M059J (cell line): ENCODE measurements around the gene ERGIC1. TPM values are rescaled to one million over a fixed set of nuclear protein-coding genes. Genes with fewer than 3 reads are reported as not detected.

Experiments
- DNase-seq: peaks from one replicate; pipeline ENCODE4 v3.0.0-alpha.2; 2012; ENCODE audit warnings: low read depth
- total RNA-seq: library from RNA; depleted of rRNA; stranded (reverse); fragments of >200 nt; shearing (Covaris generic); gene quantifications from 2 replicates; pipeline ENCODE4 v1.2.3, GENCODE V29; 2014; rRNA removed

ERGIC1 gene
- total RNA-seq, 1 experiment from 2014 or later = 153 TPM

- peak; percentile 49 for DNase-seq
These were observed 139.9 kb downstream of the ERGIC1 start for GRCh38 chr5:172973931-172974330.

DNA sequence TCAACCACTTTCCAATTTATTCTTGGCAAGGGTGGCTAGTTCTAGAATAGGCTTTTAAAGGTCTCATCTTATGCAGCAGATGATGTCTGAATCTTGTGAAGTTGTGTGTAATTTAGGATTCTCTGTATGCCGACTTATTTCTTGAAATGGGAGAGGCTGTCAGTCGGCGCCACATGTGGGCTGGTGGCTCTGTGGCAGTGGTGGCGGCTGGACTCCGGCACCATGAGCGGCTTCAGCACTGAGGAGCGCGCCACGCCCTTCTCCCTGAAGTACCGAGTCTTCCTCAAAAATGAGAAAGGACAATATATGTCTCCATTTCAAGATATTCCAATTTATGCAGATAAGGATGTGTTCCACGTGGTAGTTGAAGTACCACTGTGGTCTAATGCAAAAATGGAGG is 141.2 kb downstream of the ERGIC1 start:
- no peak for DNase-seq

- DNase-seq = peak; percentile 42
These were observed 145.7 kb downstream of the ERGIC1 start for GRCh38 chr5:172979778-172980177.

DNA sequence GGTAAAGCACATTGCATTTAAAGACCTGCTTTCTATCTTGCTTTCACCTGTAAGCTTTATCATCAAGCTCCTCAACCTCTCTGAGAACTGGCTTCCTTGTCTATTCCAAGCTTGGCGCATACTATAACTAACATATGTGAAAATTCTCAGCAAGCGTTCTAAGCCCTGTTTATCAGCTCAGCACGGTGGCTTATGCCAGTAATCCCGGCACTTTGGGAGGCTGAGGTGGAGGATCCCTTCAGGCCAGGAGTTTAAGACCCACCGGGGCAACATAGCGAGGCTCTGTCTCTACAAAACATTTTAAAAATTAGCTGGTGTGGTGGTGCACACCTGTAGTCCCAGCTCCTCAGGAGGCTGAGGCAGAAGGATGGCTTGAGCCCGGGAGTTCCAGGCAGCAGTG is 147.9 kb downstream of the ERGIC1 start:
- no peak for DNase-seq

DNA sequence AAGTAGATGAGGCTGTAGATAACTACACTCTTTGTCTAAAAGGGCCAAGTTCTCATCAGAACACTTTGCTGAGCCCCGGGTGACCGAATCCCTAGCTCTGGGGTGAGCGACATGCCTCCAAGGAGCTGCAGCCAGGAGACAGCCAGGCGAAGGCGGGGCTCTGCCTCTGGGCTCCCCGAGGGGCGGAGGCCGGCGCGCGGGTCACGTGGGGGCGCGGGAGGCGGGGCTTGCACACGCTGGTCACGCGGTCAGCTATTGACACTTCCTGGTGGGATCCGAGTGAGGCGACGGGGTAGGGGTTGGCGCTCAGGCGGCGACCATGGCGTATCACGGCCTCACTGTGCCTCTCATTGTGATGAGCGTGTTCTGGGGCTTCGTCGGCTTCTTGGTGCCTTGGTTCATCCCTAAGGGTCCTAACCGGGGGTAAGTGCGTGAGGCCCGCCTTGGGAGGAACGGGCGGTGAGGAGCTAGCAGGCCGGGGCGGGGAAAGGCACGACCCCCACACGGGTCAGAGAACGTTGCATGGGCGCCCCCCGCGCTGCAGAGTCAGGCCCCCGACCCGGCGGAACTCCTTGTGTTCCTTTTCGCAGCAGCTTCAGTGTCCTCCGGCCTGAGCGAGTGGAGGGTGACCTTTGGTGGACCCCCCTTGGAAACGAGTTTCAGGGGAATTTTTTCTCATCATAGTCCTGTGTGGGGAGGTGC is 149.6 kb downstream of the ERGIC1 start, which contains the start of gene ATP6V0E1:
ATP6V0E1 (plus strand) TSS at position 230 of the 702 bp plus-strand sequence; CDS start at position 320, 90 bp downstream.
- peak; percentile 93 for DNase-seq

GRCh38 chr5:172984244-172984953 is 150.3 kb downstream of the ERGIC1 start:
- DNase-seq = peak; percentile 87

GRCh38 chr5:172985596-172985995 is 151.5 kb downstream of the ERGIC1 start:
- peak; percentile 14 for DNase-seq

DNA sequence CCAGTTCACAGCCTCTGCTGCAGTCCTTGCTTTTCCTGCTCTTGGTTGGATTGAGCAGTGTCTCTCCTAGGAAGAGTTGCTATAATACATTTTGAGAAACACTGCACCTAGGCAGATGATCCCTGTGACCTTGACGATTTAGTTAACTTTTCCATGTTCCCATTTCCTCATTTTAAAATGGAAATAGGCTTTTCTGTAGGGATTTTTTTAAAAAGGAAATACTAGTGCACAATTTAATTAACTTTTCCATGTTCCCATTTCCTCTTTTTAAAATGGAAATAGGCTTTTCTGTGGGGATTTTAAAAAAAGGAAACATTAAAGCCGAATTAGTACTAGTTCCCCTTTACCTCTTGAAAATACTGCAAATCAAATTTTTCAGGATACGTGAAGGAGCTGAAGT is 154.2 kb downstream of the ERGIC1 start:
- DNase-seq = no peak

- DNase-seq = no peak
These were observed 156.7 kb downstream of the ERGIC1 start for GRCh38 chr5:172990776-172991175.

DNA sequence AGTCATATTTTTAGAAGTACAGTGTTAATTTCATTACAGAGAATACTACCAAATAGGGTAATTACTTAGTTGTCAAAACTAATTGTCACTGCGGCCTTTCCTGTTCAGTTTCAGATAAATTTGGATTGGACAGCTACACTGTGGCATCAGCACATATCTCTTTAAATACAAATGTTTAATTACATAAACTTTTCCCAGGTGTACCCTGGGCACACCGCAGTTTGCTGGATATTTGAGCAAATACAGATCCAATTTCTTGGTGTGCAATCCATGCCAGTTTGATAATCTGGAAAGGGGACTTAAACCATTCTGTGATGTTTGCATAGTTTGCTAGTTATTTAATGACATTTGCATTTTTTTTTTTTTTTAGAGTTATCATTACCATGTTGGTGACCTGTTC is 160.4 kb downstream of the ERGIC1 start:
- no peak for DNase-seq

- no peak for DNase-seq
These were observed 165.4 kb downstream of the ERGIC1 start for GRCh38 chr5:172999372-172999973.

- no peak for DNase-seq
These were observed 165.9 kb downstream of the ERGIC1 start for GRCh38 chr5:172999974-173000373.

DNA sequence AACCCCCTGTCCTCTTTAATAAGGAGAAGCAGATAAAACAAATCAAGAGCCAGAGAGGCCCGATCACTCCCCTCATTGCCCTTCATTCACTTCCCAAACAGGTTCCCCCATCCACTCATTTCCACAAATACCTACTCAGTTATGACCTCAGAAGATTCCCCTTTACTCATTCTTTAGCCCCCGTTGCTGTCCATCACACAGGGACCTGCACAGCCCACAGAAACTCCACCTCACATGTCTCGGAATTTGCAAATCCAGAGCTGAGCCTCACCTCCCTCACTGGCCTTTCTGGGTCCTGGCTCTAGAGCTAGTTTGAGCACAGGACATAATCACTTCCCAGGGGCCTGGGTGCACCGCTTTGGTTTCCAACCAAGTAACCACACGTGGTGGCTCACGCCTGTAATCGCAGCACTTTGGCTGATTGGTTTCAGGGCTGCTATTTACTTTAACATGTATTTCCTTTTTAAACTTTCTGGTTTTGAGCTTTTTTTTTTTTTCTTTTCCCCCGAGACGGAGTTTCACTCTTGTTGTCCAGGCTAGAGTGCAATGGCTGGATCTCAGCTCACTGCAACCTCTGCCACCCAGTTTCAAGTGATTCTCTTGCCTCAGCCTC is 167.3 kb downstream of the ERGIC1 start:
- DNase-seq = no peak

Other genes starting within 250 kb of the ERGIC1 start
- gene NEURL1B, start 193.0 kb upstream of the ERGIC1 start, total RNA-seq = 2.3 and 5.8 TPM in 2 replicates
- 80.5 and 91.9 TPM in 2 replicates for gene DUSP1, start 63.1 kb upstream of the ERGIC1 start, total RNA-seq
- 91.3 and 91.7 TPM in 2 replicates for gene RPL26L1, start 125.2 kb downstream of the ERGIC1 start, total RNA-seq
- gene ATP6V0E1, start 149.5 kb downstream of the ERGIC1 start, total RNA-seq = 348 and 365 TPM in 2 replicates
- gene CREBRF, start 222.1 kb downstream of the ERGIC1 start, total RNA-seq = 3.0 and 11.6 TPM in 2 replicates